Smooth muscle cell of the brain vasculature (primary cell): ENCODE data around the gene AHNAK2.

Experiments used
- DNase-seq: peaks from one replicate; pipeline ENCODE4 v3.0.0-alpha.2; 2012; ENCODE audit warnings: low read depth, low spot score

The AHNAK2 gene

DNA sequence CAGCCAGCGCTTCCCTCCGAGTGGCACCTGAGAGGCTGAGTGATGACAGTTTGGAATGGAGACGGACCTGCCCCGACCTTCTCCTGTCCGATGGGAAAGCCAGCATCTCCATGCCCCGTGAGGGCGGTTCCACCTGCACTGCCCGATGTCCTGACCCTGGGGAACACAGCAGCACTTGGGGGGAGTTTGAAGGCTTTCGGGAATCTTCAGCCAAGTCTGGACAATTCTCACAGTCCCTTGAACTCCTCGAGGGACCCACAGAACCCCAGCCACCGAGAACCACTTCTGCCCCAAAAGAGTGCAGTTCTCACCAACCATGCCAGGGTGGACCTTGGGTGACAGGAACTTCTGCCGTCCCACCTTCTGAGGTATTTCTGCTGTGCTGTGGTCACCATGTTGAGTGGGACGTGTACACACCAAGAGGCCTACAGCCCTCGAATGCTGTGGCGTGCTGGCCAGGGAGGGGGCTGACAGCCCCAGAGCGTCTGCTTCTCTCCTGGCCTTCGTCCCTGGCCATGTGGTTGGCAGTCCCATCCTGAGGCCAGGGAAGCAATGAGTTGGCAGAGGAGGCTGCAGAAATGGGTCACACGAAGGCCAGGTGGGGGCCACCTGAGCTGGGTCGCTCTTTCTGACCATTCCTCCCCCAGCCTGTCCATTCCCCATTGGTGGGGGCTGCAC is 8.5 kb upstream of the AHNAK2 start:
- no peak for DNase-seq

DNA sequence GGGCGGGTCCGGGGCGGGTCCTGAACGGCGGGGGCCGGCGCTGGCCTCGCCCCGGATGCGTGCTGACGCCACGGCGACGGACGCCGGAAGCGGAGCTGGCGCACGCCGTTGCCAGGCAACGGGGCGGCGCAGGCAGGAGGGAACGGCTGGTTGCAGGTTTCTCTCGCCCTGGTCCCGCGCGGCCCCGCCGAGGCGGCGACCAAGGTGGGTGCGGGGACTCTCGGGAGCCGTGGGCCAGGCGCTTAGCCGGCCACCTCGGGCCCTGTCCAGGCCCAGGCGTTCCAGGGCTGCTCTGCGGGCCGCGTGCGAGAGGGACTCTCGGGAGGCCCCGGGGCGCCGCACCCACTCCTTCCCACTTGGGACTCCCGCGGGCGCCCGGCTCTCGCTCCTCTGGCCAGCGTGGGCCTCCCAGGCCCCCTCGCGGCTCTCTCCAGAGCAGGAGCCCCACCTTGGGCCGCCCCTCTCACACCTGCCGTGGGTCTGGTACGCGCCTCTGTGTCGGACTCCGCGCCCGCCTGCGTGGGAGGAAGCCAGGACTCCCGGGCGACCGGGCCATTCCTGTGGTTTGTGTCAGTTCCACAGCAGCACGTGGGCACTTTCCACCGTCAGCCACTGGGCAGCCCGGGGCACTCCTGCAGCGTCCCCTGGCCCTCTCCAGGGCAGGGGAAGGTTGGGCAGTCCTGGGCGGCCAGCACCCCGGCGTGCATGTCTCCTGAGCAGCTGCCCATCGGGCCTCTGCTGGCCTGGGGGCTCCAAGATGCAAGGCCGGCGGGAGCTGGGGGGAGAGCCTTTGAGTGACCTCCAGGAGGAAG is 7.7 kb upstream of the AHNAK2 start, which contains the start of gene CLBA1:
TSS of gene CLBA1 (plus strand) at position 114 of the 812 bp plus-strand sequence. CDS start at position 758, 644 bp downstream.
- peak; percentile 68 for DNase-seq

DNA sequence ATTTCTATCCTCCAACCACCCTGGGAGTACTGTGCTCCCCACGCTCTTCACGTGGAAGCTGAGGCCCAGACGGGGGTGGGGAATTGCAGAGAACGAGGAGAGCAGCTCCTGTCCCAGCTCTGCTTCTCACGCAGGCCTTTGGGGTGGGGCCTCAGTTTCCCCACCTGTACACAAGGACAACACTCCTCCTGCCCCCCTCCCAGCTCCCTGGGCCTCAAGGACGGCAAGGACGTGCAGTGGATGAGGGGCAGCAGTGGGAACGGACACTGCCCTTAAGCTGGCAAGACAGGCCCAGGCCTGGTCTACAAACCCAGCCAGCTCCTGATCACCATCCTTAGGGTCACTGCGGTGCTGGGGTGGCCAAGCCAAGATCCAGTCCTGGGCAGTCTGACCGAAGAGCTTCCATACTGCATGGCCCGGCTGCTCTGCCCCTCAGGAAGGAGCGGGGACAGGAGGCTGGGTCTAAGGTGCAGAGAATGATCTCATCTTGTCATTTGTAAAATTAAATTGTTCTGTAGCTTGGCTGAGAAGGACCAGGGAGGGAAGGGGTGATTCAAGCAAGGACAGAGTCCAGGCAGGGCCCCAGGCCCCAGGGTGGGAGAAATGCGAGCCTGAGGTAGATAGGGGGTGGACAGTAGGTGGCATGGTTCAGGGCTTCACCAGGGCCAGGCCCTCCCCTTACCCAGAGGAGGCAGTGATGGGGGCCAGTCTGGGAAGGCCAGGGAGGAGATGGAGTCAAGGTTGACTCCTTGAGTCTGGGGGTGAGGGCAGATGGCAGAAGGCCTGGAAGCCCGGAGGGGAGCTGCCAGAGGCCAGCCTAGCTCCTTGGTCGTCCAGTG is 6.1 kb upstream of the AHNAK2 start:
- no peak for DNase-seq

DNA sequence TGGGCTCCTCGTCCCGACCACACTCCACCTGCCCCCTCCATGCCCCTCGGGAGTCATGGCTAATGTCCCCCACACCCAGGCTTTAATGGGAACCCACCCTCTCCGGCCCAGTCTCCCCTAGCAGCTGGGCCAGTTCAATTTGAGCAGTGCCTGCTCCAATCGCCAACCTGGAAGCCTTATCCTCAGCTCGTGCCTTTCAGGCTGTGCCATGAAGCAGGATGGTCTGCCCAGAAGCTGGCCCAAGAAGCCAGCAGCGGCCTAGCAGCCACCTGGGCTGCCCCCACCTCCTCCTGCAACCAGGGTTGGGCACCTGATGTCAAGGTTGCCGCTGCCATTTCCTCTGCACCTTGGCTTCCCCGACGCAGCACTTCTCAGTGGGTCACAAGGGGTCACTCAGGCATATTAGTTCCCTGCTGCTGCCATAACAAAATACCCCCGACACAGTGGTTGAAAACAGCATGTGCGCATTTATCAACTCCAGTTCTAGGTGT is 5.1 kb upstream of the AHNAK2 start:
- no peak for DNase-seq

- DNase-seq, result no peak
Observed at GRCh38 chr14:104982548-104983230, 4.5 kb upstream of the AHNAK2 start.

DNA sequence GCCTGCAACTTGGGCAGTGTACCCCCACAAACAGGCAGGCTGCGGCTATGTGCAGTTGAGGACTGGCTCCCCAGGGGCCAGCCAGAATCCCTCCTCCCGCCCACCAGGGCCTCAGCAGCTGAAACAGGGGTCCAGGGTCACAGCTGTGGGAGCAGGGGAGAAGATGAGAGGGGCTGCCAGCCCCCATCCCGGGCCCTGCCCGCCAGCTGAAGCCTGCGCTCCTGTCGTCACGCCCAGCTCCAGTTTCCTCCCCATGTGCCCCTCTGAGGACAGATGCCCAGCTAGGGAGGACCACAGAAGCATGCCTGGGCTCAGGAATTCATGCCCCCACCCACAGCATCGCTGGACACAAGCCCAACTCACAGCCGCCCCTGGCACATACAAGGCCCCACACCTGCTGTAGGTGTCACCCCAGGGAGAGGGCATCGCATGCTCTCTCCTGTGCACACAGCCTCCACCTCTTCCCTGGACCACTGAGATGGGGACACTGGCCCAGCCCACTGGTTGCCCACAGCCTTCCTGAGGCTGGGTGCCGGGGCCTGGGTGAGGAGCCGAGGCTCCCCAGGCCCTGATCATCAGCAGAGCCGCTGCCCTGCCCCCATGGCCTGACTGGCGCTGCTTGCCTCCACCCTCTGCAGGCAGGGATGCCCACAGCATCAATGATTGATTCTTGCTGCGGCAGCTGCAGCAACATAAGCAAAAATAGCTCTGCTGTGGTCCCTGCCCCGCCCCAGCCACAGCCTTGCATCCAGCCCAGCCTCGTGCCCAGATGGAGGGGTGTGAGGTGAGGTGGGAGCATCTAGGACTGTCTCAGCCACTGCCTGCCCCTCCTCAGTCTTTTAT is 3.7 kb upstream of the AHNAK2 start:
- no peak for DNase-seq

DNA sequence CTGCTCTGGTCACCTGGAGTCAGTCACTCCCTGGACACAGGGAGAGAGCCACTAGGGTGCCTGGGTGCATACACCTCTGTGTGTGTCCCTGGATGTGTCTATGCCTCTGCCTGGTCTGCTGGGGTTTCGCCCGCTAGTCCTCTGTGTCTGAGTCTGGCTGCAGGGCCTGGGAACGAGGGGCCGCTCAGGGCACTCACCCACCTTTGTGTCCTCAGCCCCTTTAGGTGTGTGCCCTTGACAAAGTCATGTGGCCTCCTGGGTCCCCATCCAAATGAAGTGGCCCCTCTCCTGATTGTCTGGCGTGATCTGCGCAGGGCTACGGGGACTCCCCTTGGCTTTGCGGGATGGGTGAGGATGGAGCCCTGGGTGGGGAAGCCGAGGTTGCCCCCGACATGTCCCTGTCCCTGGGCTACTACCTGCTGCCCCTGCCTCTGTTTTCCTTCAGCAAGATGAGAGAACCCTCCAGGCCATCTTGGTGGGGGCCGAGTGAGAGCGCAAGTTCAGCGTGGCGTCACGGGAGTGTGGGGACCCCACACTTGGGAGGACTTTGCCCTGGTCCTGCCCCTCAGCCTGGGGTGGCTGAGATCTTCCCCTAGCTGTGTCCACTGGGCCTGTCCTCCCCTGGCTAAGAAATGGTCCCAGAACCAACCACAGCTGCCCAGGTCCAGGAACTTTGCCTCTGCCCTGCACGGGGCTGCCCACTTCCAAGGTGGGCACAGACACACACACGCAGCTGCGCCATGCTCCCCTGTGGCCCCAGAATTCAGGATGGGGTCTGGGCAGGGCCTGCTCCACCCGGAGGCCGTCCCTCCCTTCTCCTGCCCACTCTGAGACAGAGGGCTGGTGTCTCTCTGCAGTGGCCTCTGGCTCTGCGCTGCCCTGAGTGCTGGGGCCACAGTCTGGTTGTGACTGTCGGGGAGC is 2.7 kb upstream of the AHNAK2 start:
- no peak for DNase-seq

- DNase-seq, result no peak
Observed at GRCh38 chr14:104979758-104980610, 1.8 kb upstream of the AHNAK2 start.

- DNase-seq, result no peak
Observed at GRCh38 chr14:104978746-104979691, 845 bp upstream of the AHNAK2 start.

GRCh38 chr14:104977008-104977680 is 1.0 kb downstream of the AHNAK2 start:
- no peak for DNase-seq

DNA sequence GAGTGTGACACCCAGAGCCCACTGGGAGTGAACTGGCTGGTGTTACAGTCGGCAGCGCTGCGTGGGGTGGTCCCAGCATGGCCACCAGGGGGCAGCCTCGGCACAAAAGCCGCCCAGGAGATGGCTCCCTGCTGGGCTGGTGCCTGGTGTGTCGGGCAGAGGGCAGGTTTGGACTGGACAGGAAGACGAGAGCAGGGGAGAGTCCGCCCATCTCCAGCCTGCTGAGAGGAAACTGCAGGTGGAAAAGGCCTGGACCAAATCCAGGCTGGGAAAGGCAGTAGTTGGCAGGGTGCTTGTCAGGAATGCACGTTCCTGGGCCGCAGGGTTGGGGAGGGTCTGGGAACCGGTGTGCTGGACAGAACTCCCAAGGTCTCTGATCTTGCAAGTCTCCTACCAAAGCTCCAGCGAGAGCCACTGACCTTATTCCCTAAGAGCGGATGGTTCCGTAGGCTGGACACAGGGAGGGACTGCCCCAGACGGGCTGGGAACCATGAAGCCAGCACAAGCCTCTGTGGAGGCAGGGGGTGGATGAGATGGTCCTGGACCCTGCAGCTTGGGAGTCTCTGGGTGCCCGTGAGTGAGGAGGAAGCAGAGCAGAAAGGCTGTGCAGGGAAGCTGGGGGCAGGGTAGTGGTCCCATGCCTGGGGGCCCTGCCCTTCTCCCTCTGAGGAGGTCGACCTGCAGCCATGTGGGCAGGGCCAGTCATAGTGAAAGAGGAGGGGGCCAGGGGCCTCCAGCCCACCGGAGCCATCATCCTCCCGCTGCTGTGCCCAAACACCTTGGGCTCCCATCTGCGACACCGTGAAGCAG is 1.8 kb downstream of the AHNAK2 start:
- no peak for DNase-seq

GRCh38 chr14:104975481-104976197 is 2.5 kb downstream of the AHNAK2 start:
- no peak for DNase-seq

- DNase-seq, result no peak
Observed at GRCh38 chr14:104974665-104975390, 3.3 kb downstream of the AHNAK2 start.

- no peak for DNase-seq
Observed at GRCh38 chr14:104974146-104974541, 4.0 kb downstream of the AHNAK2 start.
